ENCODE data around the gene NKAIN2.

The NKAIN2 gene

GRCh38 chr6:124203812-124204167, 400.1 kb downstream of the NKAIN2 start:
- Histone ChIP-seq H3K27me3 (ENCODE audit: insufficient read depth, low read length, poor library complexity) (no peaks in the 10 kb centered on the region), H3K23ac (ENCODE audit: low read length) (no peak overlapping the region), H3K56ac (ENCODE audit: low read length) (no peak overlapping the region), H3K4ac (ENCODE audit: low read depth, low read length) (no peak overlapping the region), H2BK120ac (ENCODE audit: low read depth, low read length) (no peak overlapping the region), H3K9ac (ENCODE audit: low read length) (no peak overlapping the region), H4K5ac (ENCODE audit: low read length) (no peak overlapping the region), H2BK15ac (replicated peaks; ENCODE audit: low read depth) (no peak overlapping the region), H3K36me3 (ENCODE audit: control insufficient read depth, insufficient read depth, low read length) (no peaks in the 10 kb centered on the region), H3K4me1 (ENCODE audit: control insufficient read depth, low read depth, low read length) (no peaks in the 10 kb centered on the region), H3K27ac (ENCODE audit: low read depth, low read length) (no peak overlapping the region), H3K79me1 (ENCODE audit: low read length) (no peaks in the 10 kb centered on the region), H3K79me2 (ENCODE audit: control insufficient read depth, insufficient read depth, low read length) (no peaks in the 10 kb centered on the region), H4K8ac (ENCODE audit: low read depth, low read length) (no peak overlapping the region), H2BK5ac (ENCODE audit: low read length) (no peak overlapping the region), H3K18ac (ENCODE audit: low read length) (no peak overlapping the region), H3K4me2 (ENCODE audit: low read length) (no peak overlapping the region), H3K4me3 (ENCODE audit: low read length) (no peak overlapping the region), H2AK5ac (ENCODE audit: low read length) (no peak overlapping the region)
- DNase-seq = no peak
- no CpG with 5 or more reads among the region's 2 CpGs for WGBS (ENCODE audit: extremely low coverage, insufficient coverage, low lambda C conversion rate)

- no peak overlapping the region for H3K18ac ChIP-seq (ENCODE audit: low read length)
- no peak overlapping the region for H3K23ac ChIP-seq (ENCODE audit: low read length)
- H2BK15ac ChIP-seq (replicated peaks; ENCODE audit: low read depth) = no peak overlapping the region
- no peak overlapping the region for H3K56ac ChIP-seq (ENCODE audit: low read length)
- H3K9ac ChIP-seq (ENCODE audit: low read length) = no peak overlapping the region
- no peaks in the 10 kb centered on the region for H3K36me3 ChIP-seq (ENCODE audit: control insufficient read depth, insufficient read depth, low read length)
- no peaks in the 10 kb centered on the region for H3K79me2 ChIP-seq (ENCODE audit: control insufficient read depth, insufficient read depth, low read length)
- no peak overlapping the region for H3K27ac ChIP-seq (ENCODE audit: low read depth, low read length)
- no peaks in the 10 kb centered on the region for H3K79me1 ChIP-seq (ENCODE audit: low read length)
- H3K27me3 ChIP-seq (ENCODE audit: insufficient read depth, low read length, poor library complexity) = no peaks in the 10 kb centered on the region
- WGBS (ENCODE audit: extremely low coverage, insufficient coverage, low lambda C conversion rate) = no CpG with 5 or more reads among the region's 2 CpGs
- no peak overlapping the region for H3K4me2 ChIP-seq (ENCODE audit: low read length)
- no peak overlapping the region for H4K8ac ChIP-seq (ENCODE audit: low read depth, low read length)
- no peak for DNase-seq
- H2AK5ac ChIP-seq (ENCODE audit: low read length) = no peak overlapping the region
- H3K4me1 ChIP-seq (ENCODE audit: control insufficient read depth, low read depth, low read length) = no peaks in the 10 kb centered on the region
- H2BK5ac ChIP-seq (ENCODE audit: low read length) = no peak overlapping the region
- H4K5ac ChIP-seq (ENCODE audit: low read length) = no peak overlapping the region
- H3K4ac ChIP-seq (ENCODE audit: low read depth, low read length) = no peak overlapping the region
- no peak overlapping the region for H3K4me3 ChIP-seq (ENCODE audit: low read length)
- H2BK120ac ChIP-seq (ENCODE audit: low read depth, low read length) = no peak overlapping the region
Observed at GRCh38 chr6:124205921-124206320, 402.3 kb downstream of the NKAIN2 start.

GRCh38 chr6:124223611-124224345, 420.1 kb downstream of the NKAIN2 start:
- Histone ChIP-seq H4K5ac (ENCODE audit: low read length) (no peak overlapping the region), H3K4me3 (ENCODE audit: low read length) (no peak overlapping the region), H3K27ac (ENCODE audit: low read depth, low read length) (no peak overlapping the region), H2AK5ac (ENCODE audit: low read length) (no peak overlapping the region), H3K56ac (ENCODE audit: low read length) (no peak overlapping the region), H3K4me1 (ENCODE audit: control insufficient read depth, low read depth, low read length) (no peaks in the 10 kb centered on the region), H3K23ac (ENCODE audit: low read length) (no peak overlapping the region), H3K18ac (ENCODE audit: low read length) (no peak overlapping the region), H3K4ac (ENCODE audit: low read depth, low read length) (no peak overlapping the region), H4K8ac (ENCODE audit: low read depth, low read length) (no peak overlapping the region), H3K36me3 (ENCODE audit: control insufficient read depth, insufficient read depth, low read length) (no peaks in the 10 kb centered on the region), H3K79me2 (ENCODE audit: control insufficient read depth, insufficient read depth, low read length) (no peaks in the 10 kb centered on the region), H2BK5ac (ENCODE audit: low read length) (no peak overlapping the region), H3K27me3 (ENCODE audit: insufficient read depth, low read length, poor library complexity) (no peaks in the 10 kb centered on the region), H3K79me1 (ENCODE audit: low read length) (no peaks in the 10 kb centered on the region), H3K4me2 (ENCODE audit: low read length) (no peak overlapping the region), H2BK120ac (ENCODE audit: low read depth, low read length) (no peak overlapping the region), H2BK15ac (replicated peaks; ENCODE audit: low read depth) (no peak overlapping the region), H3K9ac (ENCODE audit: low read length) (no peak overlapping the region)
- no CpG with 5 or more reads among the region's 3 CpGs for WGBS (ENCODE audit: extremely low coverage, insufficient coverage, low lambda C conversion rate)
- peak; percentile 52 for DNase-seq

GRCh38 chr6:124226396-124226795, 422.7 kb downstream of the NKAIN2 start:
- no peak overlapping the region for H3K56ac ChIP-seq (ENCODE audit: low read length)
- no peak overlapping the region for H2AK5ac ChIP-seq (ENCODE audit: low read length)
- no peak overlapping the region for H3K23ac ChIP-seq (ENCODE audit: low read length)
- H3K36me3 ChIP-seq (ENCODE audit: control insufficient read depth, insufficient read depth, low read length) = no peaks in the 10 kb centered on the region
- H2BK15ac ChIP-seq (replicated peaks; ENCODE audit: low read depth) = no peak overlapping the region
- no peaks in the 10 kb centered on the region for H3K27me3 ChIP-seq (ENCODE audit: insufficient read depth, low read length, poor library complexity)
- H3K9ac ChIP-seq (ENCODE audit: low read length) = no peak overlapping the region
- H3K4me1 ChIP-seq (ENCODE audit: control insufficient read depth, low read depth, low read length) = no peaks in the 10 kb centered on the region
- no peak overlapping the region for H2BK120ac ChIP-seq (ENCODE audit: low read depth, low read length)
- no peak overlapping the region for H3K27ac ChIP-seq (ENCODE audit: low read depth, low read length)
- H3K4me2 ChIP-seq (ENCODE audit: low read length) = no peak overlapping the region
- no peak overlapping the region for H4K8ac ChIP-seq (ENCODE audit: low read depth, low read length)
- no peaks in the 10 kb centered on the region for H3K79me1 ChIP-seq (ENCODE audit: low read length)
- H3K18ac ChIP-seq (ENCODE audit: low read length) = no peak overlapping the region
- no peak overlapping the region for H2BK5ac ChIP-seq (ENCODE audit: low read length)
- H3K79me2 ChIP-seq (ENCODE audit: control insufficient read depth, insufficient read depth, low read length) = no peaks in the 10 kb centered on the region
- H3K4ac ChIP-seq (ENCODE audit: low read depth, low read length) = no peak overlapping the region
- no peak for DNase-seq
- no CpG with 5 or more reads among the region's 1 CpG for WGBS (ENCODE audit: extremely low coverage, insufficient coverage, low lambda C conversion rate)
- H4K5ac ChIP-seq (ENCODE audit: low read length) = no peak overlapping the region
- no peak overlapping the region for H3K4me3 ChIP-seq (ENCODE audit: low read length)

- Histone ChIP-seq H2AK5ac (ENCODE audit: low read length) (no peak overlapping the region), H3K4me3 (ENCODE audit: low read length) (no peak overlapping the region), H3K79me1 (ENCODE audit: low read length) (no peaks in the 10 kb centered on the region), H4K8ac (ENCODE audit: low read depth, low read length) (no peak overlapping the region), H2BK5ac (ENCODE audit: low read length) (no peak overlapping the region), H3K9ac (ENCODE audit: low read length) (no peak overlapping the region), H4K5ac (ENCODE audit: low read length) (no peak overlapping the region), H3K4me2 (ENCODE audit: low read length) (no peak overlapping the region), H2BK120ac (ENCODE audit: low read depth, low read length) (no peak overlapping the region), H3K4me1 (ENCODE audit: control insufficient read depth, low read depth, low read length) (no peaks in the 10 kb centered on the region), H3K27ac (ENCODE audit: low read depth, low read length) (no peak overlapping the region), H3K23ac (ENCODE audit: low read length) (no peak overlapping the region), H3K56ac (ENCODE audit: low read length) (no peak overlapping the region), H3K27me3 (ENCODE audit: insufficient read depth, low read length, poor library complexity) (no peaks in the 10 kb centered on the region), H3K18ac (ENCODE audit: low read length) (no peak overlapping the region), H2BK15ac (replicated peaks; ENCODE audit: low read depth) (no peak overlapping the region), H3K79me2 (ENCODE audit: control insufficient read depth, insufficient read depth, low read length) (no peaks in the 10 kb centered on the region), H3K36me3 (ENCODE audit: control insufficient read depth, insufficient read depth, low read length) (no peaks in the 10 kb centered on the region), H3K4ac (ENCODE audit: low read depth, low read length) (no peak overlapping the region)
- DNase-seq = no peak
- WGBS (ENCODE audit: extremely low coverage, insufficient coverage, low lambda C conversion rate) = no CpG with 5 or more reads among the region's 1 CpG
Observed at GRCh38 chr6:124233221-124233620, 429.6 kb downstream of the NKAIN2 start.

GRCh38 chr6:124234801-124235200, 431.1 kb downstream of the NKAIN2 start:
- Histone ChIP-seq H2AK5ac (ENCODE audit: low read length) (no peak overlapping the region), H2BK5ac (ENCODE audit: low read length) (no peak overlapping the region), H3K23ac (ENCODE audit: low read length) (no peak overlapping the region), H3K36me3 (ENCODE audit: control insufficient read depth, insufficient read depth, low read length) (no peaks in the 10 kb centered on the region), H2BK120ac (ENCODE audit: low read depth, low read length) (no peak overlapping the region), H4K5ac (ENCODE audit: low read length) (no peak overlapping the region), H3K56ac (ENCODE audit: low read length) (no peak overlapping the region), H3K18ac (ENCODE audit: low read length) (no peak overlapping the region), H3K79me2 (ENCODE audit: control insufficient read depth, insufficient read depth, low read length) (no peaks in the 10 kb centered on the region), H3K4ac (ENCODE audit: low read depth, low read length) (no peak overlapping the region), H4K8ac (ENCODE audit: low read depth, low read length) (no peak overlapping the region), H3K4me1 (ENCODE audit: control insufficient read depth, low read depth, low read length) (no peaks in the 10 kb centered on the region), H3K4me3 (ENCODE audit: low read length) (no peak overlapping the region), H2BK15ac (replicated peaks; ENCODE audit: low read depth) (no peak overlapping the region), H3K4me2 (ENCODE audit: low read length) (no peak overlapping the region), H3K9ac (ENCODE audit: low read length) (no peak overlapping the region), H3K27me3 (ENCODE audit: insufficient read depth, low read length, poor library complexity) (no peaks in the 10 kb centered on the region), H3K27ac (ENCODE audit: low read depth, low read length) (no peak overlapping the region), H3K79me1 (ENCODE audit: low read length) (no peaks in the 10 kb centered on the region)
- no peak for DNase-seq
- no CpG with 5 or more reads among the region's 2 CpGs for WGBS (ENCODE audit: extremely low coverage, insufficient coverage, low lambda C conversion rate)
